Trophoblast cell (in vitro differentiated cells and primary cell): ENCODE results near the gene MMP12.
"Not testable (repeated sequence)": the region's sequence is repeated elsewhere in the genome, so short reads cannot be mapped to it uniquely, and the experiment has no call there.

ENCODE experiments used
- DNase-seq, 2 donors: peaks; one replicate each; pipeline ENCODE4 v3.0.0-alpha.2; 2016
- H2AFZ ChIP-seq: 2 replicates; pipeline ENCODE4 v1.6.1; 2013; ENCODE audit warnings: low read length, moderate library complexity, mild to moderate bottlenecking; ENCODE audit not compliant: insufficient read depth, poor library complexity
- H2AK5ac ChIP-seq: 2 replicates; pipeline ENCODE4 v1.6.1; 2013; ENCODE audit warnings: mild to moderate bottlenecking, low read length
- H2BK120ac ChIP-seq: 2 replicates; pipeline ENCODE4 v1.6.1; 2013; ENCODE audit warnings: low read length, mild to moderate bottlenecking, moderate library complexity; ENCODE audit not compliant: insufficient read depth, poor library complexity
- H2BK12ac ChIP-seq: 2 replicates; pipeline ENCODE4 v1.6.1; 2013; ENCODE audit warnings: mild to moderate bottlenecking, low read length, moderate library complexity
- H2BK5ac ChIP-seq: 2 replicates; pipeline ENCODE4 v1.6.1; 2013; ENCODE audit warnings: low read length, low read depth, moderate library complexity, mild to moderate bottlenecking; ENCODE audit not compliant: poor library complexity
- H3K14ac ChIP-seq: 2 replicates; pipeline ENCODE4 v1.6.1; 2013; ENCODE audit warnings: mild to moderate bottlenecking, low read length
- H3K18ac ChIP-seq: 2 replicates; pipeline ENCODE4 v1.6.1; 2013; ENCODE audit warnings: mild to moderate bottlenecking, low read length
- H3K23ac ChIP-seq: 2 replicates; pipeline ENCODE4 v1.6.1; 2013; ENCODE audit warnings: low read length
- H3K27ac ChIP-seq: 2 replicates; pipeline ENCODE4 v1.5.1; 2013; ENCODE audit warnings: low read depth, mild to moderate bottlenecking, inconsistent platforms, low read length, moderate library complexity
- H3K27me3 ChIP-seq: 2 replicates; pipeline ENCODE4 v1.6.1; 2013; ENCODE audit warnings: inconsistent platforms, mild to moderate bottlenecking, low read length, moderate library complexity; ENCODE audit not compliant: insufficient read depth
- H3K36me3 ChIP-seq, 2 experiments: 1 replicate in 1 of 2; 2 replicates in 1 of 2; pipeline ENCODE4 v1.6.1; 2013; ENCODE audit warnings: low read length in 2 of 2, mild to moderate bottlenecking in 2 of 2, moderate library complexity in 1 of 2; ENCODE audit not compliant: insufficient read depth in 2 of 2, control insufficient read depth in 1 of 2
- H3K4ac ChIP-seq: 2 replicates; pipeline ENCODE4 v1.6.1; 2013; ENCODE audit warnings: low read depth, mild to moderate bottlenecking, low read length, moderate library complexity
- H3K4me1 ChIP-seq, 2 experiments: 1 replicate in 1 of 2; 2 replicates in 1 of 2; pipeline ENCODE4 v1.6.1; 2013; ENCODE audit warnings: low read length in 2 of 2, mild to moderate bottlenecking in 2 of 2, moderate library complexity in 1 of 2; ENCODE audit not compliant: insufficient read depth in 2 of 2, control insufficient read depth in 1 of 2
- H3K4me2 ChIP-seq: 2 replicates; pipeline ENCODE4 v1.6.1; 2013; ENCODE audit warnings: inconsistent platforms, mild to moderate bottlenecking, low read length, moderate library complexity
- H3K4me3 ChIP-seq: 2 replicates; pipeline ENCODE4 v1.5.1; 2013; ENCODE audit warnings: mild to moderate bottlenecking, low read depth, low read length, inconsistent platforms
- H3K79me1 ChIP-seq: one replicate; pipeline ENCODE4 v1.6.1; 2013; ENCODE audit warnings: low read length
- H3K79me2 ChIP-seq: 2 replicates; pipeline ENCODE4 v1.6.1; 2013; ENCODE audit warnings: low read length, mild to moderate bottlenecking; ENCODE audit not compliant: control insufficient read depth, insufficient read depth, poor library complexity
- H3K9ac ChIP-seq: 2 replicates; pipeline ENCODE4 v1.6.1; 2013; ENCODE audit warnings: mild to moderate bottlenecking, low read length
- H3K9me3 ChIP-seq: 2 replicates; pipeline ENCODE4 v1.6.1; 2013; ENCODE audit warnings: low read depth, mild to moderate bottlenecking, control low read depth, inconsistent platforms, low read length; ENCODE audit not compliant: insufficient read depth
- H4K12ac ChIP-seq: 2 replicates; pipeline ENCODE4 v1.6.1; 2013; ENCODE audit warnings: low read depth, mild to moderate bottlenecking, low read length, moderate library complexity
- H4K8ac ChIP-seq: 2 replicates; pipeline ENCODE4 v1.6.1; 2013; ENCODE audit warnings: low read depth, mild to moderate bottlenecking, low read length, moderate library complexity
- H4K91ac ChIP-seq: one replicate; pipeline ENCODE4 v1.6.1; 2013; ENCODE audit warnings: low read depth, mild to moderate bottlenecking, low read length, moderate library complexity
- WGBS: extraction: QIAGEN DNeasy Blood & Tissue Kit; methylation state at CpG from one replicate; pipeline ENCODE4 v1.1.7; 2013; ENCODE audit warnings: missing lambda C conversion rate; ENCODE audit not compliant: insufficient read length, insufficient coverage; ENCODE audit errors: extremely low coverage; 5-methylcytosine and 5-hydroxymethylcytosine counted together

Gene MMP12

GRCh38 chr11:102914238-102915043 lies 39.7 kb upstream of the MMP12 start:
- Histone ChIP-seq H4K12ac (no peak overlapping the region), H3K27ac (peak overlapping the region; percentile 78), H2BK12ac (peak overlapping the region; percentile 61), H3K9me3 (no peaks in the 10 kb centered on the region), H3K27me3 (no peaks in the 10 kb centered on the region), H3K23ac (no peak overlapping the region), H3K79me2 (no peaks in the 10 kb centered on the region), H2BK5ac (peak overlapping the region; percentile 44), H4K8ac (no peak overlapping the region), H3K4me2 (peak overlapping the region; percentile 22), H3K4me3 (no peak overlapping the region), H3K4ac (no peak overlapping the region), H3K18ac (no peak overlapping the region), H3K14ac (no peak overlapping the region), H4K91ac (peak overlapping the region; percentile 70), H2AFZ (no peak overlapping the region), H2BK120ac (peak overlapping the region; percentile 75), H3K4me1 (peaks cover 3% of the 10 kb centered on the region in 2 experiments), H3K36me3 (no peaks in the 10 kb centered on the region), H3K79me1 (peaks cover 5% of the 10 kb centered on the region), H2AK5ac (no peak overlapping the region), H3K9ac (no peak overlapping the region)
- no CpG with 5 or more reads among the region's 3 CpGs for WGBS
- DNase-seq = peak in 1 of 2 donors; percentile 53

GRCh38 chr11:102912482-102912830 lies 37.7 kb upstream of the MMP12 start:
- H4K91ac ChIP-seq = no peak overlapping the region
- no peak overlapping the region for H3K4me3 ChIP-seq
- WGBS = no CpG with 5 or more reads among the region's 2 CpGs
- no peaks in the 10 kb centered on the region for H3K27me3 ChIP-seq
- peaks cover 3% of the 10 kb centered on the region in 2 experiments for H3K4me1 ChIP-seq
- H3K36me3 ChIP-seq = no peaks in the 10 kb centered on the region
- no peak overlapping the region for H2BK12ac ChIP-seq
- no peak overlapping the region for H2AFZ ChIP-seq
- no peak overlapping the region for H4K12ac ChIP-seq
- no peaks in the 10 kb centered on the region for H3K79me2 ChIP-seq
- H3K14ac ChIP-seq = no peak overlapping the region
- no peak overlapping the region for H3K18ac ChIP-seq
- DNase-seq = no peak
- no peak overlapping the region for H3K27ac ChIP-seq
- no peak overlapping the region for H3K9ac ChIP-seq
- no peak overlapping the region for H3K23ac ChIP-seq
- H3K4ac ChIP-seq = no peak overlapping the region
- H3K79me1 ChIP-seq = peaks cover 5% of the 10 kb centered on the region
- no peak overlapping the region for H2BK5ac ChIP-seq
- H2AK5ac ChIP-seq = no peak overlapping the region
- H3K4me2 ChIP-seq = no peak overlapping the region
- no peak overlapping the region for H2BK120ac ChIP-seq
- H3K9me3 ChIP-seq = no peaks in the 10 kb centered on the region
- no peak overlapping the region for H4K8ac ChIP-seq

- H3K23ac ChIP-seq = no peak overlapping the region
- peak overlapping the region; percentile 64 for H3K27ac ChIP-seq
- no peaks in the 10 kb centered on the region for H3K9me3 ChIP-seq
- peak overlapping the region; percentile 41 for H2BK120ac ChIP-seq
- no peak overlapping the region for H3K9ac ChIP-seq
- peaks cover 3% of the 10 kb centered on the region in 2 experiments for H3K4me1 ChIP-seq
- H3K36me3 ChIP-seq = no peaks in the 10 kb centered on the region
- no peaks in the 10 kb centered on the region for H3K79me2 ChIP-seq
- H3K27me3 ChIP-seq = no peaks in the 10 kb centered on the region
- no CpG with 5 or more reads among the region's 13 CpGs for WGBS
- H4K8ac ChIP-seq = no peak overlapping the region
- H4K91ac ChIP-seq = peak overlapping the region; percentile 48
- no peak overlapping the region for H3K4ac ChIP-seq
- no peak overlapping the region for H3K4me2 ChIP-seq
- no peak for DNase-seq
- no peak overlapping the region for H4K12ac ChIP-seq
- H2BK5ac ChIP-seq = no peak overlapping the region
- H3K18ac ChIP-seq = no peak overlapping the region
- H3K79me1 ChIP-seq = peaks cover 5% of the 10 kb centered on the region
- no peak overlapping the region for H2AFZ ChIP-seq
- no peak overlapping the region for H3K14ac ChIP-seq
- H3K4me3 ChIP-seq = no peak overlapping the region
- no peak overlapping the region for H2AK5ac ChIP-seq
- H2BK12ac ChIP-seq = no peak overlapping the region
Observed at GRCh38 chr11:102911758-102912481, 37.1 kb upstream of the MMP12 start.

- not testable (repeated sequence) for H2BK5ac ChIP-seq, H2AK5ac ChIP-seq, H4K8ac ChIP-seq, H3K4ac ChIP-seq, H3K4me1 ChIP-seq, H2AFZ ChIP-seq, H3K79me1 ChIP-seq, H3K4me2 ChIP-seq, H2BK120ac ChIP-seq, H3K9ac ChIP-seq, H4K12ac ChIP-seq, H3K14ac ChIP-seq, H2BK12ac ChIP-seq, H3K27me3 ChIP-seq, H3K36me3 ChIP-seq, H3K18ac ChIP-seq, H3K27ac ChIP-seq, H3K4me3 ChIP-seq, H3K79me2 ChIP-seq, H3K23ac ChIP-seq, H4K91ac ChIP-seq, DNase-seq, H3K9me3 ChIP-seq
- WGBS = no CpG with 5 or more reads among the region's 5 CpGs
Observed at GRCh38 chr11:102905848-102906247, 31.1 kb upstream of the MMP12 start.
